Measurements from ENCODE around the gene CCDC157. TPM values are rescaled to one million over a fixed set of nuclear protein-coding genes. Genes with fewer than 3 reads are reported as not detected.
A peak's percentile ranks its signal among the peaks of the same experiment; 100 is the strongest.

Gene CCDC157
- total RNA-seq, 2 donors from 2014 or later, result 3.1 to 10.5 TPM

DNA sequence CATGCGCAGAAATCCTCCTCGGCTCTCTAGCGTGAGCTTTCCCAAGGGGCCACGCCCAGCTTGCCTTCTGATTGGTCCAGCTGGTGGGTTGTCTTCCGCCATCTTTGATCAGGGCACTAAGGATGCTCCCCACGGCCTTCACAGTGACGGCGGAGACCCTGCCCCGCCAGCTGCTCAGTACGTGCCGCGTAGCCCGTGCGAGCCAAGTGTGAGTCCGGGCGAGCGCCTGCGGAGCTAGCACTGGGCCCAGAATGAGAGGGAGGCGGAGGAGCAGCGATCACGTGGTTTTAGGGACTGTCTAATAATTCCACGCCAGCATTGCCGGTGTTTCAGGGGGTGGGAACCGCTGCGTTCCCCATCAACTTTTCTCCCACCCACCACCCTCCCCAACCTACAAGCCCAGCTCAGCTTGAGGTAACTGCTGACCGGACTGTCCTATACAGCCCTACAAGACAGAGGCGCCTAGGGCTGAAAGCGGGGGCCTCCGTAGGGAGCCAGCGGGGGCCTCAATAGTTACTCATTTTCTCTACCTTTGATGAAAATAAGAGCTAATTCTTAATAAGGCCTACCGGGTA is 67.2 kb downstream of the CCDC157 start:
- Histone ChIP-seq H3K4me1 (peaks cover 47% of the 10 kb centered on the region), H3K27me3 (no peaks in the 10 kb centered on the region), H3K4me3 (peak overlapping the region in 1 of 2 donors; percentile 20), H3K36me3 (replicated peaks in 1 of 2; ENCODE audit: insufficient read depth in 1 of 2, low read depth in 2 of 2) (no peaks in the 10 kb centered on the region), H3K27ac (peak overlapping the region; percentile 94 to 97 (median 96)), H3K9me3 (no peaks in the 10 kb centered on the region)
- DNase-seq, result peak; percentile 98 to 100 (median 100)
- WGBS, 2 donors, result 2% methylated on average over 24 to 30 of the region's 31 CpGs
- TF ChIP-seq, protein P1, sequence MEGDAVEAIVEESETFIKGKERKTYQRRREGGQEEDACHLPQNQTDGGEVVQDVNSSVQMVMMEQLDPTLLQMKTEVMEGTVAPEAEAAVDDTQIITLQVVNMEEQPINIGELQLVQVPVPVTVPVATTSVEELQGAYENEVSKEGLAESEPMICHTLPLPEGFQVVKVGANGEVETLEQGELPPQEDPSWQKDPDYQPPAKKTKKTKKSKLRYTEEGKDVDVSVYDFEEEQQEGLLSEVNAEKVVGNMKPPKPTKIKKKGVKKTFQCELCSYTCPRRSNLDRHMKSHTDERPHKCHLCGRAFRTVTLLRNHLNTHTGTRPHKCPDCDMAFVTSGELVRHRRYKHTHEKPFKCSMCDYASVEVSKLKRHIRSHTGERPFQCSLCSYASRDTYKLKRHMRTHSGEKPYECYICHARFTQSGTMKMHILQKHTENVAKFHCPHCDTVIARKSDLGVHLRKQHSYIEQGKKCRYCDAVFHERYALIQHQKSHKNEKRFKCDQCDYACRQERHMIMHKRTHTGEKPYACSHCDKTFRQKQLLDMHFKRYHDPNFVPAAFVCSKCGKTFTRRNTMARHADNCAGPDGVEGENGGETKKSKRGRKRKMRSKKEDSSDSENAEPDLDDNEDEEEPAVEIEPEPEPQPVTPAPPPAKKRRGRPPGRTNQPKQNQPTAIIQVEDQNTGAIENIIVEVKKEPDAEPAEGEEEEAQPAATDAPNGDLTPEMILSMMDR (IDR thresholded peaks at IDR 0.05), result peak in 1 of 7 experiments; percentile 1
- TF ChIP-seq POLR2A (IDR thresholded peaks at IDR 0.05), result peak; percentile 77 to 83 (median 78)
- intact Hi-C loops (cut with DNase I), result no loop called here
- ATAC-seq, result peak; percentile 88

DNA sequence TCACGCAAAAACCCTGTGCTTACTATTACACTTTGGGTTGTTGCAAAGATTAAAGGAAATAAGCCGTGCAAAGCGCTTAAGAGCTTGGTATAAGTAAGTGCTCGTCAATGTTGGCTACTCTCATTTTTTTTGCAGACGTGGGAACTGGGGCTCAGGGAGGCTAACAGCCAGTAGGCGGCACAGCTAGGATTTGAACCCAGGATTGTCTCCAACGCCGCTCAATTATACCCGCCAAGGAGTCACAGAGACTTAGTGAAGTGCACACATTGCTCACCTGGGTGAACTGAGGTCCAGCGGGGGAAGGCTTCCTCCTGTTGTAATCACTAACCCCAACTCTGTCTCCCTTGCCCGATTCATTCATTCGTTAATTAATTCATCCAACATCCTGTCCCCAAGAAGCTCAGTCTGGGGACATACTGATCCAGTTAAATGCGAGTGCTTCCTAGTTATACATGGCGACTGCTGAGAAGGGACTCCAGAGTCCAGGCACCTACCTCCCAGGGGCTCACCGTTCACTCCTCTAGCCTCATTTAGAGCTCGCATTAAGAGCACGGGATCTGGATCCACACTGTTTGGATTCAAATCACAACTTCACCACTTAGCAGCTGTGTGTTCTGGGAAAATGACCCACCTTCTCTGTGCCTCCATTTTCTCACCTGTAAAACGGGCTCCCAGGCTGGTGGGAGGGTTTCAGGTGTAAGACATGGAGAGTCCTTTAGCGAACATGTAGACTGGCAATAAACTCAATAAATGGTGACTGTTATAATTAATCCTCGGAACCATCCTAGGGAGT is 67.9 kb downstream of the CCDC157 start:
- Histone ChIP-seq H3K27me3 (no peaks in the 10 kb centered on the region), H3K27ac (peak overlapping the region; percentile 94 to 97 (median 96)), H3K4me1 (peaks cover 43% of the 10 kb centered on the region), H3K4me3 (no peak overlapping the region), H3K9me3 (no peaks in the 10 kb centered on the region), H3K36me3 (replicated peaks in 1 of 2; ENCODE audit: insufficient read depth in 1 of 2, low read depth in 2 of 2) (no peaks in the 10 kb centered on the region)
- no peak for ATAC-seq
- WGBS, 2 donors, result 38 to 40% methylated on average over 20 of the region's 20 CpGs
- DNase-seq, result peak in 1 of 4 donors; percentile 23
- intact Hi-C loops (cut with DNase I), result no loop called here
- TF ChIP-seq, protein P1 (IDR thresholded peaks at IDR 0.05), result peak in 1 of 7 experiments; percentile 1
- no peak for TF ChIP-seq POLR2A (IDR thresholded peaks at IDR 0.05)

DNA sequence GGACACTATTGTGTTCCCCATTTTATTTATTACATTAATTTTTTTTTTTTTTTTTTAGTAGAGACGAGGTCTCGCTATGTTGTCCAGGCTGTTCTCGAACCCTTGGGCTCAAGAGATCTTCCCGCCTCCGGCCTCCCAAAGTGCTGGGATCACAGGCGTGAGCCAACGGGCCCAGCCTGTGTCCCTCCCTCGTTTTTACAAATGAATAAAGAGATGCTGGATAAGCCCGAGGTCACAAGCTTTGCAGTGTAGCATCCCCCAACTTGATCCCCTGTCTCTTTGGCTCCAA is 68.5 kb downstream of the CCDC157 start:
- ATAC-seq, result no peak
- Histone ChIP-seq H3K4me1 (peaks cover 43% of the 10 kb centered on the region), H3K4me3 (peak overlapping the region; percentile 32), H3K36me3 (replicated peaks in 1 of 2; ENCODE audit: insufficient read depth in 1 of 2, low read depth in 2 of 2) (no peaks in the 10 kb centered on the region), H3K9me3 (no peaks in the 10 kb centered on the region), H3K27ac (peak overlapping the region; percentile 68 to 87 (median 78)), H3K27me3 (no peaks in the 10 kb centered on the region)
- WGBS, 2 donors, result 3 to 5% methylated on average over 9 of the region's 9 CpGs
- no peak for DNase-seq
- intact Hi-C loops (cut with DNase I), result no loop called here
- no peak for TF ChIP-seq POLR2A (IDR thresholded peaks at IDR 0.05)
- TF ChIP-seq, protein P1 (IDR thresholded peaks at IDR 0.05), result no peak

DNA sequence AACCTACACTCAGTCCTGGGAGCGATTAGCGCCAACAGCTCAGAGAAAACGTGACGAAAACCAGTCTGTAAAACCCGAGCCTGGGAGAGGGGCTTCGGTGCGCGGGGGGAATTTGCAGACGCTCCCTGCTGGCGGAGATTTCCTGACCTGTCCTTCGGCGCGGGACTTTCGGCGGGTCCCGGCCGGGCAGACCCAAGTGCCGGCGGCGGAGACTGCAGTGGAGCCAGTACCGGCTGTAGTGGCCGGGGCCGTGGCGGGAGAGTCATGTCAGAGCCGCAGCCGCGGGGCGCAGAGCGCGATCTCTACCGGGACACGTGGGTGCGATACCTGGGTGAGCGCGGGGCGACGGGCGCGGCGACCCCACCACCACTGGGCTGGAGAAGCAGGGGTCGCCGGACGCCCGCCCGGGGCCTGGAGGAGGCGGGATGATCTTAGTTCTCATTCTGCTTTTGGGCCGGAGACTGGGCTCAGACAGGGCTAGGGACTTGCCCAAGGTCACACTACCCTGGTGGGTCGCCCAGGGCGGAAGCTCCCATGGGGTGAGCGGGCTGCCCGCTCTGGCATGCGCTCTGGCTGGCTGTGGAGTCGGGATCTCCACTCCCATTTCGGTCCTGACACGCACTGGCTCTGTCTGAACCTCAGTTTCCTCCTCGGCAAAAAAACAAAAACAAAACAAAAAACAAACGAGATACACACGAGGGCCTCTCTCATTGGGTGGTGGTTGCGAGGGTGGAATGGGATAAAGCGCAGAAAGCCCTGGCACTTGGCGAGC is 69.0 kb downstream of the CCDC157 start, which contains the start of gene MTFP1:
Gene MTFP1 (plus strand): TSS at position 153 of the 772 bp plus-strand sequence. CDS start 112 bp downstream, at position 265.
- peak within 1 kb of the TSS; percentile 32 for H3K4me3 ChIP-seq
- H3K27me3 ChIP-seq, result no peaks in the 10 kb centered on the region
- H3K9me3 ChIP-seq, result no peaks in the 10 kb centered on the region
- peaks cover 43% of the 10 kb centered on the region for H3K4me1 ChIP-seq
- no peak for ATAC-seq
- intact Hi-C loops (cut with DNase I), result no loop called here
- 0 to 1% methylated on average over 21 to 56 of the region's 61 CpGs for WGBS, 2 donors
- no peaks in the 10 kb centered on the region for H3K36me3 ChIP-seq (replicated peaks in 1 of 2; ENCODE audit: insufficient read depth in 1 of 2, low read depth in 2 of 2)
- DNase-seq, result peak; percentile 55 to 73 (median 66)
- H3K27ac ChIP-seq, result peak within 1 kb of the TSS; percentile 72 to 97 (median 96)
- TF ChIP-seq, protein P1 (IDR thresholded peaks at IDR 0.05), result no peak
- peak; percentile 33 to 56 (median 48) for TF ChIP-seq POLR2A (IDR thresholded peaks at IDR 0.05)

Small RNA genes within 50 kb of the gene (small RNA-seq; reads per million reads assigned to genes)
- gene AC004832.3 (not detected), gene RNU6-564P (not detected)

Other genes with a start within 250 kb of the CCDC157 start
- gene LIF, start 110.2 kb upstream of the CCDC157 start, total RNA-seq, result 1 to 10 TPM in 1 of 2 donors, under 1 TPM in 1; 0.52 to 1.3 TPM
- gene OSM, start 90.2 kb upstream of the CCDC157 start, total RNA-seq, result not detected
- gene CASTOR1, start 67.5 kb upstream of the CCDC157 start, total RNA-seq, result 10 to 100 TPM in 1 of 2 donors, 1 to 10 TPM in 1; 4.2 to 21.4 TPM
- 10 to 100 TPM in 1 of 2 donors, 1 to 10 TPM in 1; 4.3 to 15.0 TPM for gene TBC1D10A, start 30.1 kb upstream of the CCDC157 start, total RNA-seq
- gene SF3A1, start 113 bp upstream of the CCDC157 start, total RNA-seq, result 10 to 100 TPM; 30.6 to 77.1 TPM
- 10 to 100 TPM; 13.8 to 14.0 TPM for gene RNF215, start 30.4 kb downstream of the CCDC157 start, total RNA-seq
- 1 to 10 TPM in 1 of 2 donors, under 1 TPM in 1; 0.33 to 3.9 TPM for gene SEC14L2, start 40.0 kb downstream of the CCDC157 start, total RNA-seq
- 10 to 100 TPM in 1 of 2 donors, 1 to 10 TPM in 1; 9.9 to 18.5 TPM for gene MTFP1, start 68.8 kb downstream of the CCDC157 start, total RNA-seq
- not detected for gene SEC14L3, start 115.0 kb downstream of the CCDC157 start, total RNA-seq
- gene SEC14L4, start 148.7 kb downstream of the CCDC157 start, total RNA-seq, result under 1 TPM in 1 of 2 donors, not detected in 1; 0.66 TPM
- gene SEC14L6, start 189.7 kb downstream of the CCDC157 start, total RNA-seq, result 1 to 10 TPM in 1 of 2 donors, under 1 TPM in 1; 0.99 to 2.1 TPM
- gene GAL3ST1, start 217.7 kb downstream of the CCDC157 start, total RNA-seq, result 10 to 100 TPM in 1 of 2 donors, 1 to 10 TPM in 1; 3.4 to 13.8 TPM
- 10 to 100 TPM; 45.5 to 50.1 TPM for gene PES1, start 234.9 kb downstream of the CCDC157 start, total RNA-seq